ENCODE measurements around the gene TNKS1BP1. TPM values are rescaled to one million over a fixed set of nuclear protein-coding genes. Genes with fewer than 3 reads are reported as not detected.
A peak's percentile ranks its signal among the peaks of the same experiment; 100 is the strongest.

The TNKS1BP1 gene
- total and polyA plus RNA-seq, 9 of the 15 experiments (the other 6 are each of a cell fraction or from before 2014, with no cell fraction given), result 1.1 to 47.2 (median 10.9) TPM

GRCh38 chr11:57353446-57353845, 28.7 kb upstream of the TNKS1BP1 start:
- WGBS (ENCODE audit: insufficient coverage, low coverage, missing lambda C conversion rate), result 15% methylated on average over 4 of the region's 4 CpGs
- Histone ChIP-seq H3K9me1 (ENCODE audit: control insufficient read depth, insufficient read depth, low read length) (no peaks in the 10 kb centered on the region), H3K27ac (ENCODE audit: extremely low read depth, low read depth, low read length) (peak overlapping the region; percentile 49; the same call in 1 of the 3 replicates), H3K9me3 (replicated peaks; ENCODE audit: control insufficient read depth, insufficient read depth, low read depth, low read length) (0 out of 2 replicates have a peak, but pooled peaks cover 4% of the 10 kb centered on the region), H3K79me2 (ENCODE audit: control insufficient read depth, insufficient read depth, low read length) (no peaks in the 10 kb centered on the region), H3K27me3 (ENCODE audit: control insufficient read depth in 2 of 2, insufficient read depth in 2 of 2, low read length in 2 of 2) (no peaks in the 10 kb centered on the region), H3K4me3 (no peak overlapping the region), H3K4me1 (replicated peaks in 1 of 2; ENCODE audit: control insufficient read depth in 2 of 2, insufficient read depth in 2 of 2, low read length in 2 of 2) (peaks cover 21 to 35% of the 10 kb centered on the region in 2 experiments), H2AFZ (ENCODE audit: low read depth, low read length) (peak overlapping the region; percentile 83), H3K4me2 (ENCODE audit: insufficient read depth, low read length) (peak overlapping the region; percentile 61), H3K9ac (ENCODE audit: insufficient read depth in 1 of 2, low read depth in 2 of 2, low read length in 2 of 2) (peak overlapping the region in 1 of 2 experiments; percentile 23; a peak in 2 of 4 replicates), H3K36me3 (ENCODE audit: control insufficient read depth, insufficient read depth, low read length) (no peaks in the 10 kb centered on the region), H4K20me1 (replicated peaks; ENCODE audit: control insufficient read depth, insufficient read depth, low read length) (no peaks in the 10 kb centered on the region)
- in situ Hi-C loops (cut with MboI), result no loop called here
- TF ChIP-seq ZNF583 (CRISPR knock-in tag; IDR thresholded peaks at IDR 0.05), result peak; percentile 24; the same call in 1 of the 2 replicates
- no peak for TF ChIP-seq KAT8 (IDR thresholded peaks at IDR 0.05; ENCODE audit: low read depth)
- no peak for TF ChIP-seq HLTF (IDR thresholded peaks at IDR 0.05)
- 0 out of 2 replicates have a peak, but pooled peaks have one; percentile 10 for TF ChIP-seq HMBOX1 (IDR thresholded peaks at IDR 0.05)
- peak; percentile 7; the same call in 2 of the 3 replicates for ATAC-seq
- no peak for DNase-seq (ENCODE audit: extremely low read depth in 1 of 4, low spot score in 3 of 4)
- FAIRE-seq, result no peak
- ChIA-PET CTCF (ENCODE audit: low intra/inter-chr PET ratio) (no interaction called here), POLR2A (interaction anchor here (0.6 to 1.7 kb wide), 5 partner anchors 10 to 47 kb away, joined by 3 to 5 read pairs (median 4); partner anchors contain the start of gene SSRP1)
- BruUV-seq (replicated peaks), result no TSS peak
- intact Hi-C loops (cut with micrococcal nuclease), result loop anchor here (2.0 kb wide), 1 partner anchor 213 kb away; the partner anchor contains the start of gene UBE2L6

GRCh38 chr11:57353036-57353435, 28.3 kb upstream of the TNKS1BP1 start:
- BruUV-seq (replicated peaks), result no TSS peak
- peak overlapping the region; percentile 83 for H2AFZ ChIP-seq (ENCODE audit: low read depth, low read length)
- H3K36me3 ChIP-seq (ENCODE audit: control insufficient read depth, insufficient read depth, low read length), result no peaks in the 10 kb centered on the region
- intact Hi-C loops (cut with micrococcal nuclease) (loop anchor here (2.0 kb wide), 1 partner anchor 214 kb away; the partner anchor contains the start of gene UBE2L6), in situ Hi-C loops (cut with MboI) (no loop called here)
- ChIA-PET CTCF (ENCODE audit: low intra/inter-chr PET ratio) (no interaction called here), POLR2A (interaction anchor here (0.6 to 1.7 kb wide), 5 partner anchors 9 to 503 kb away, joined by 3 to 5 read pairs (median 4); partner anchors contain the start of gene SSRP1)
- H4K20me1 ChIP-seq (replicated peaks; ENCODE audit: control insufficient read depth, insufficient read depth, low read length), result no peaks in the 10 kb centered on the region
- peak; percentile 42 for ATAC-seq
- 5% methylated on average over 5 of the region's 5 CpGs for WGBS (ENCODE audit: insufficient coverage, low coverage, missing lambda C conversion rate)
- no peaks in the 10 kb centered on the region for H3K27me3 ChIP-seq (ENCODE audit: control insufficient read depth in 2 of 2, insufficient read depth in 2 of 2, low read length in 2 of 2)
- DNase-seq (ENCODE audit: extremely low read depth in 1 of 4, low spot score in 3 of 4), result peak in 2 of 4 experiments; percentile 37 to 53
- peak overlapping the region; percentile 49; the same call in 1 of the 3 replicates for H3K27ac ChIP-seq (ENCODE audit: extremely low read depth, low read depth, low read length)
- peak overlapping the region; percentile 23 to 46; a peak in 2 of 4 replicates for H3K9ac ChIP-seq (ENCODE audit: insufficient read depth in 1 of 2, low read depth in 2 of 2, low read length in 2 of 2)
- H3K4me3 ChIP-seq, result no peak overlapping the region
- peaks cover 24 to 30% of the 10 kb centered on the region in 2 experiments for H3K4me1 ChIP-seq (replicated peaks in 1 of 2; ENCODE audit: control insufficient read depth in 2 of 2, insufficient read depth in 2 of 2, low read length in 2 of 2)
- H3K9me1 ChIP-seq (ENCODE audit: control insufficient read depth, insufficient read depth, low read length), result no peaks in the 10 kb centered on the region
- H3K79me2 ChIP-seq (ENCODE audit: control insufficient read depth, insufficient read depth, low read length), result no peaks in the 10 kb centered on the region
- FAIRE-seq, result peak; percentile 72
- H3K9me3 ChIP-seq (replicated peaks; ENCODE audit: control insufficient read depth, insufficient read depth, low read depth, low read length), result 0 out of 2 replicates have a peak, but pooled peaks cover 4% of the 10 kb centered on the region
- H3K4me2 ChIP-seq (ENCODE audit: insufficient read depth, low read length), result peak overlapping the region; percentile 61
- TF ChIP-seq TBP (optimal IDR thresholded peaks at IDR 0.05; ENCODE audit: low read depth, low read length), result peak; percentile 13
- TF ChIP-seq HMBOX1 (IDR thresholded peaks at IDR 0.05), result 0 out of 2 replicates have a peak, but pooled peaks have one; percentile 24
- no peak for TF ChIP-seq MXI1 (IDR thresholded peaks at IDR 0.05; ENCODE audit: low read depth, low read length)
- TF ChIP-seq PTRF (tag; IDR thresholded peaks at IDR 0.05), result no peak
- TF ChIP-seq E2F8 (IDR thresholded peaks at IDR 0.05; ENCODE audit: low read depth, partially characterized antibody), result no peak
- 0 out of 2 replicates have a peak, but pooled peaks have one; percentile 10 for TF ChIP-seq TCF3 (CRISPR knock-in tag; IDR thresholded peaks at IDR 0.05)
- peak; percentile 55; the same call in 1 of the 2 replicates for TF ChIP-seq CBFA2T3 (IDR thresholded peaks at IDR 0.05)
- TF ChIP-seq EP300 (IDR thresholded peaks at IDR 0.05; ENCODE audit: low read length), result 0 out of 2 replicates have a peak, but pooled peaks have one; percentile 15

Measured in K562 (cell line).